SKM-1 treated with dmso at 0.1 percent for 144 hours (cell line): ENCODE data around the gene ESYT2.
"Not testable (repeated sequence)": the region's sequence is repeated elsewhere in the genome, so short reads cannot be mapped to it uniquely, and the experiment has no call there.

Experiments
- DNase-seq: peaks from one replicate; lab custom pipeline; 2025; ENCODE audit not compliant: unreplicated experiment; lab: John Stamatoyannopoulos, UW

Gene ESYT2

GRCh38 chr7:158703679-158704523 is 125.4 kb downstream of the ESYT2 start:
- DNase-seq: not testable (repeated sequence)

DNA sequence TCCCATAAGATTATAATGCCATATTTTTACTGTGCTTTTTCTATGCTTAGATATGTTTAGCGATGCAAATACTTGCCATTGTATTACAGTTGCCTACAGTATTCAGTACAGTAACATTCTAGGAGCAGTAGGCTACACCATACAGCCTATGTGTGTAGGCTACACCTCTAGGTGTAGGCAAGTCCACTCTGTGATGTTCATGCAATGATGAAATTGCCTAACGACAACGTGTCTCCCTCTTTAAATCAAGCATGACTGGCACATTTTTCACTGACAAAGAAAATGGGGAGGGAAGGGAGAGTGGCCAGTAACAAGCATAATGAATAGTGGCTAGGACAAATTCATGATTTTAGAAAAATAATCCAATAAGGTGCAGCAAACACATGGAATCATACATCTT is 126.4 kb downstream of the ESYT2 start:
- no peak for DNase-seq

GRCh38 chr7:158702196-158702595 is 127.1 kb downstream of the ESYT2 start:
- DNase-seq: no peak

DNA sequence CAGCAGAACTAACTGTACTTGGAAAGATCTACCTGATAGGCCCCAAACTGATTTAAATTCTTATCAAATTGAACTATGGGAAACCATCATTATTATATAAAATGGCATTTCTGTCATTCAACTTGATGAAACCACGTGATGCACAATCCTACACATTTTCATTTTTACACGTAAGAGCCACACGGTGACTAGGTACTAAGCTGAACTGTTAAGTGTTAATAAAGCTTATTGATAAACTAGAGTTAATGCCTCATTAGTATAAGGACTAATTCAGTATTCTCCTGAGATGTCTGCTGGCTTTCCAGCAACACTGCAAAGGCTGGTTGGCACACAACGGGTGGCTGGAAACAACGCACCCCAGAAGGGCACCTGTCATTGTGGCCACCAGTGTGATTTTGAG is 129.3 kb downstream of the ESYT2 start:
- no peak for DNase-seq

DNA sequence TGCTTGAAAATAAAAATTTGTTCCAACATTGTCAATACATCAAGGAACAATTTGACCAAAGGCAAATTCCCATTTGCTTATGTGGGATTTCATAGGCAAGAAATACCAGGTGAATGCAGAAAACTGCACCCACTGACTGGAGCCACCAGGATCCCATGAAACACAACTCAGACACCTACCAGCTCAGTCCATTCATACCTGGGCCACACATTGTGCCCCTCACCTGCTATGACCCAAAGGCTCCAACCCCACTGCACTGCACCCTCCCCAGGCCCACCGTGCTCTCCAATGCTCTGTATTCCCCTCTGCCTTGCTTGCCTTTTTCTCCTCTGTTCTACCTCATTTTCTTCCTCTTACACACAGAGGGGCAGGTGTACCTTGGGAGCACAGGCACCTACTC is 130.0 kb downstream of the ESYT2 start:
- no peak for DNase-seq

DNA sequence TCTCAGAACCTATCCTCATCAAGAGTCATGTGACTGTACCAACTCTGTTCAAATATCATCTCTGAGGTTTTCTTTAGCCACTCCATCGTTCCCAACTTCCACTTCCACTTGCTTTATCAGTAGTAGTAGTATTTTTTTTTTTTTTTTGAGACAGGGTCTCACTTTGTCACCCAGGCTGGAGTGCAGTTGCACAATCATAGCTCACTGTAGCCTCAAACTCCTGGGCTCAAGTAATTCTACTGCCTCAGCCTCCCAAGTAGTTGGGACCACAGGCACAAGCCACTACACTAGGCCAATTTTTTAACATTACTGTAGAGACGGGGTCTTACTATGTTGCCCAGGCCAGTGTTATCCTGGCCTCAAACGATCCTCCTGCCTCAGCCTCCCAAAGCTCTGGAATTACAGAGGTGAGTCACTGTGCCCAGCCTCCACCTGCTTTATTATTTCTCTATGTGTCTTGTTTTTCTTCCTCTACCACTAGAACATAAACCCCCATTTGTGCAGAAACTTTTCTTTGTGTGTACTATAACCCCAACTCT is 130.6 kb downstream of the ESYT2 start:
- DNase-seq: no peak

- not testable (repeated sequence) for DNase-seq
These were observed 131.7 kb downstream of the ESYT2 start for GRCh38 chr7:158697597-158697996.

GRCh38 chr7:158695726-158696452 is 133.4 kb downstream of the ESYT2 start:
- peak; percentile 65 for DNase-seq

DNA sequence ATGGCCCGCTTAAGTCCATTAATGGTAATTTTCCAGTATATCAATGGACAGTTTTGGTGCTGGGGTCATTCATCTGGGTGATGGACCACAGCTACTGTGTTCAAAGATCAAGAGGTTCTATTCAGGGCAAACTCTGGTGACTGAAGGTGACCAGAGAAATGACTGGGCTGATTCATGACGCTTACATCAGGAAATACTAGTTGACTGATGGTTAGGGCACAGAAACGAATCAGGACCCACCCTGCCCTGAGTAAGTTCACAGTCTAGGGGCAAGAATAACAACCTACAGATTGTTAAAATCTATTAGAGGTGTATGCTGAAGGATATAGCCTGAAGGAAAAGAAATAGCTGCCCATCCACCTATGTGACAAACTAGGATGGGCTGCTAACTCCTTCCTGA is 134.3 kb downstream of the ESYT2 start:
- DNase-seq: no peak

DNA sequence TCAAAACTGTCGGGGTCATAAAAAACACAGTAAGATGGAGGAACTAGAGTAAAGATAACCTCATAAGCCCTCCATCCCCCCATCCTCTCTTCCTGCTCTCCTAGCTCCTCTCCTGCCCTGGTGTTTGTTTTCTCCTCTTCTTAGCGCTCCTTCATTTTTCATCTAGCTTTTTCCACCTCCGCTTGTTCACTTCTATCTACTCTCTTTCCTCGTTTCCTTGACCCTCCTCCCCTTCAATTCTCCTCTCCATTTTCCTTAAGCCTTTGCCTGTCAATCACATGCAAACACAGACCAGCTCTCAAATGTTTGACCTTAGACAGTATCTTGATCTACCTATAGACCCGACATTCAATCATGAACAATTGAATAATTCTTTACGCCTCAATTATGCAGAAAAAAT is 134.7 kb downstream of the ESYT2 start:
- no peak for DNase-seq

DNA sequence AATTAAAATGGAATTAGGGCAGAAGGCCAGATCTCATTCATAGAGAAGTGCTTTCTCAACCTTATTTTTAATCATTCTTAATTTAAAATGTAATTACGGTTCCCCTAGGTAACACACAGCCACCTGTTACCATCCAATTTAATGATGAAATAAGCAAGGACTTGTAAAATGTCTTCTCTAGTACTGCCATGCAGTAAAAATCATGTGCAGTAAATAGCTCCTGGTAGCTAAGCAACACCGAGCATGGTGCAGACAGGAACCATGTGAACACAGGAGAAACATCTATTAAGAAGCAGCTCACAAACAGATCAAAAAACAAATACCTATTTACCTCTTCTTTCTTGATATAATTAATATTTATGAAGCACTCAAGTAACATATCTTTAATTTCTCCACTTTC is 139.8 kb downstream of the ESYT2 start:
- no peak for DNase-seq

DNA sequence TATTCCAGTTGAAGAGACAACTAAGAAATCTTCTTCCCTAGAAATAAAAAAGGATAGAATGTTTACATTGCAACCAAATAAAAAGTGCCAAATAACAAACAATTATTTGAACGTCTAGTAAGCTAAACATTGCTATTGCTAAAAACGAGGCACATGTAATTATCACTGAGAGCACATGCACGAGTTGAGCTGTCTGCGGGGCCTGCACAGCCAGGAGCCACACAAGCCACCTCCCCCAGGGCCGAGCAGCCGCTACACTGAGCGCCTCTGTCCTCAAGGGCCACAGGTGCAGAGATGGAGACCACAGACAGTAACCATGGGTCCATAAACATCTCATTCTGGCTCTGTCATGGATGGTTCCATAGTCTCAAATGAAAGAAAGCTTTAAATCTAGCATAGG is 141.9 kb downstream of the ESYT2 start:
- DNase-seq: no peak

DNA sequence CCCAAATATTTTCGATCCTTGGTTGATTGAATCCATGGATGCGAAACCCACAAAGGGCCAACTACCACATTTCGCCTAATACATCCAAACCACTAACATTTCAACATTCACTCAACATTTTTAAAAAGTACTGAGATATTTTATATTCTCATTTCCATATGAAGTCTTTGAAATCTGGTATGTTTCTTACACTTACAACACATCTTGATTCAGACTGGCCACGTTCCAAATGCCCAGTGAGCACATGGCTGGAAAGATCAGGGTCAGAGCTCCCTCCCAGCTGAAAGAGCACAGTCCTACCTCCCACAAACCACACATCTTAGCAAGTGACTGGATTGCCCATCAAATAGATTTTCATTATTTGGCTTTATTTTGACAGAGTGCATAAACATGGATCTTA is 143.6 kb downstream of the ESYT2 start:
- DNase-seq: no peak

- DNase-seq: no peak
These were observed 145.0 kb downstream of the ESYT2 start for GRCh38 chr7:158684329-158684728.

DNA sequence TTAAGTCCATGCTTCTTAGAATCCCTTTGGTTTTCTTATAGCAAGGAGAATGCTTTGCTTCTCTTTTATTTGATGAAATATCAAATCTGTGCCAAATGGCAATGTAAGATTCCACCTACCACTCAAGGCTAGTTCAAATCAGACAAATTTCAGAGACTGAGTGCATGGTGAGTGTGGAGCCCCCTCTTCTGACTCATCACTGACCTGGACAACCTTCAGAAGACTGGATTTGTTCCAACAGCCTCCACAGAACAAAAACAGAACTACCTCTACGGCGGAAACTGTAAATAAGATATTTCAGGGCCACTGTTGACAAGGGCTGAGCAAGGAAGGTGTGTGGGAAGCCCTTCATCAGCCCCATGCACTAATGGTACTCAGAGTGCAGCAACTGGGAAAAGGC is 145.8 kb downstream of the ESYT2 start:
- DNase-seq: no peak

- DNase-seq: no peak
These were observed 146.9 kb downstream of the ESYT2 start for GRCh38 chr7:158682456-158682855.
